VCaP (cell line): ENCODE data around the gene PPP1R3G.
A peak's percentile ranks its signal among the peaks of the same experiment; 100 is the strongest.

Experiments used
- H3K27ac ChIP-seq: fragments of 450-650 bp; 2 replicates; pipeline ENCODE4 v1.5.1; 2017
- TF ChIP-seq, protein P1 (sequence below): fragments of 450-650 bp; conservative IDR thresholded peaks from 2 replicates; pipeline ENCODE4 v1.5.1; 2017; ENCODE audit warnings: mild to moderate bottlenecking, moderate library complexity

The PPP1R3G gene

DNA sequence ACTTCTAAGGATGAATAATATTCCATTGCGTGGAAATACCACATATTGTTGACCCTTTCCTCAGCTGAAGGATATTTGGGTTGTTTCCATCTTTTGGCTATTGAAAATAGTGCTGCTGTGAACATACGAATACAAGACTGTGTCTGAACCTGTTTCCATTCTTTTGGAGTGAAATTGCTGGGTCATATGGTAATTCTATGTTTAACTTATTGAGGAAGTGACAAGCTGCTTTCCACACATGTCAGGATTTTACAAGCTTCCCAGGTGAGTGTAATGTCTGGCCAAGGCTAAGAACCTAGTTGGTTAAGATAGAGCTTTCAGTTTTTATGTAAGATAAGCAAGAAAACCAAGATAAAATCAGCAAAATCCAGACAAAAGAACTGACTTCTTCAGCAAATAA lies 48.8 kb downstream of the PPP1R3G start:
- no peak overlapping the region for H3K27ac ChIP-seq
- TF ChIP-seq, protein P1, sequence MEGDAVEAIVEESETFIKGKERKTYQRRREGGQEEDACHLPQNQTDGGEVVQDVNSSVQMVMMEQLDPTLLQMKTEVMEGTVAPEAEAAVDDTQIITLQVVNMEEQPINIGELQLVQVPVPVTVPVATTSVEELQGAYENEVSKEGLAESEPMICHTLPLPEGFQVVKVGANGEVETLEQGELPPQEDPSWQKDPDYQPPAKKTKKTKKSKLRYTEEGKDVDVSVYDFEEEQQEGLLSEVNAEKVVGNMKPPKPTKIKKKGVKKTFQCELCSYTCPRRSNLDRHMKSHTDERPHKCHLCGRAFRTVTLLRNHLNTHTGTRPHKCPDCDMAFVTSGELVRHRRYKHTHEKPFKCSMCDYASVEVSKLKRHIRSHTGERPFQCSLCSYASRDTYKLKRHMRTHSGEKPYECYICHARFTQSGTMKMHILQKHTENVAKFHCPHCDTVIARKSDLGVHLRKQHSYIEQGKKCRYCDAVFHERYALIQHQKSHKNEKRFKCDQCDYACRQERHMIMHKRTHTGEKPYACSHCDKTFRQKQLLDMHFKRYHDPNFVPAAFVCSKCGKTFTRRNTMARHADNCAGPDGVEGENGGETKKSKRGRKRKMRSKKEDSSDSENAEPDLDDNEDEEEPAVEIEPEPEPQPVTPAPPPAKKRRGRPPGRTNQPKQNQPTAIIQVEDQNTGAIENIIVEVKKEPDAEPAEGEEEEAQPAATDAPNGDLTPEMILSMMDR: no peak

DNA sequence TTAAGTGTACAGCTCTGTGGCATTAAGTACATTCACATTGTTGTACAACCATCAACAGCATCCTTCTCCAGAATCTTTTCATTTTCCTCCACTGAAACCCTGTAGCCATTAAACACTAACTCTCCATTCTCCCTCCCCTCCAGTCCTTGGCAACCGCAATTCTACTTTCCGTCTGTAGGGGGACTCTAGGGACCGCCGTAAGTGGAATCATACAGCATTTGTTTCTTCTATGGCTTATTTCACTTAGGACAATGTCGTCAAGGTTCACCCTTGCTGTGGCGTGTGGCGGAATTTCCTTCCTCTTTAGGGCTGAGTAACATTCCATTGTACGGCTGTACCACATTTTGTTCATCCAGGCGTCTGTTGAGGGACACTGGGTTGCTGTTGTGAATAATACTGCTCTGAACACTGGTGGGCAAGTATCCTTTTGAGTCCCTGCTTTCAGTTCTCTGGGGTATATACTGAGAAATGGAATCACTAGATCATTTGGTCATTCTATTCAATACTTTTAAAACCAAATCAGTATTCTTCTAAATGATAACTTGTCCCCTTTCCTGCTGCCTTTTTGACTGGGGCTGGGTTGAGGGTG lies 50.7 kb downstream of the PPP1R3G start:
- TF ChIP-seq, protein P1: peak; percentile 35; the same call in 1 of the 2 replicates
- H3K27ac ChIP-seq: no peak overlapping the region

DNA sequence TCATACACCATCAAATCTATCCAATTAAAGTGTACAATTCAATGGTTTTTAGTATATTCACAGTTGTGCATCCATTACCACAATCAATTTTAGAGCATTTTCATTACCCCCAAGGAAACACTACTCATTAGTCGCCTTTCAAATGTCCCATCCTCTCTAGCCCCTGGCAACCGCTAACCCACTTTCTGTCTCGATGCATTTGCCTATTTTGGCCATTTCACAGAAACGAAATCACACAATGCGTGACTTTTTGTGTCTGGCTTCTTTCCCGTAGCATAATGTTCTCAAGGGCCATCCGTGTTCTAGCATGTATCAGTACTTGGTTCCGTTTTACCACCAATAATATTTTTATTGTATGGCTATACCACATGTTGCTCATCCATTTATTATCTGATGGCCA lies 51.7 kb downstream of the PPP1R3G start:
- TF ChIP-seq, protein P1: no peak
- H3K27ac ChIP-seq: no peak overlapping the region
